Ovary (tissue), 3 donors: ENCODE results near the gene TMEM52B.

Experiments
- EP300 ChIP-seq: sonication (generic); formaldehyde crosslinking; IDR thresholded peaks from one replicate; pipeline ENCODE4 v1.6.1; 2017; ENCODE audit warnings: antibody characterized with exemption
- POLR2A ChIP-seq: fragments of 450-650 bp; IDR thresholded peaks from one replicate; pipeline ENCODE4 v1.6.1; 2017; ENCODE audit warnings: antibody characterized with exemption, mild to moderate bottlenecking, moderate library complexity
- TF ChIP-seq, protein P1 (sequence below), 3 donors: fragments of 450-650 bp in 2 of 3; fragments of 200-600 bp in 1 of 3; IDR thresholded peaks; one replicate each; pipeline versions ENCODE4 v1.5.1 to v1.8.0; 2016 to 2022; ENCODE audit warnings: antibody characterized with exemption in 3 of 3, mild to moderate bottlenecking in 1 of 3
- donor health status: DM: no; HTN: no; CAD: no.

DNA sequence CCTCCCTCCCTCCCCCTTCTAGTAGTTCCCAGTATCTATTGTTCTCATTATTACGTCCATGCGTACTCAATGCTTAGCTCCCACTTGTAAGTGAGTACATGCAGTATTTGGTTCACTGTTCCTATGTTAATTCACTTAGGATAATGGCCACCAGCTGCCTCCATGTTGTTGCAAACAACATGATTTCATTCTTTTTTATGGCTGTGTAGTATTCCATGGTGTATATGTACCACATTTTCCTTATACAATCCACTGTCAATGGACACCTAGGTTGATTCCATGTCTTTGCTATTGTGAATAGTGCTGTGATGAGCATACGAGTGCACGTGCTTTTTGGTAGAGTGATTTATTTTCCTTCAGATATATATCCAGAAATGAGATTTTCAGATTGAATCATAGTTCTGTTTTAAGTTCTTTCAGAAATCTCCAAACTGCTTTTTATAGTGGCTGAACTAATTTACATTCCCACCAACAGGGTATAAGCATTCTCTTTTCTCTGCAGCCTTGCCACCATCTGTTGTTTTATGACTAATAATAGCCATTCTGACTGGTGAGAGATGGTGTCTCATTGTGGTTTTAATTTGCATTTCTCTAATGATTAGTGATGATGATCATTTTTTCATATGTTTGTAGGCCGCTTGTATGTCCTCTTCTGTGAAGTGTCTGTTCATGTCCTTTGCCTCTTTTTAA lies 31.0 kb upstream of the TMEM52B start:
- TF ChIP-seq, protein P1, sequence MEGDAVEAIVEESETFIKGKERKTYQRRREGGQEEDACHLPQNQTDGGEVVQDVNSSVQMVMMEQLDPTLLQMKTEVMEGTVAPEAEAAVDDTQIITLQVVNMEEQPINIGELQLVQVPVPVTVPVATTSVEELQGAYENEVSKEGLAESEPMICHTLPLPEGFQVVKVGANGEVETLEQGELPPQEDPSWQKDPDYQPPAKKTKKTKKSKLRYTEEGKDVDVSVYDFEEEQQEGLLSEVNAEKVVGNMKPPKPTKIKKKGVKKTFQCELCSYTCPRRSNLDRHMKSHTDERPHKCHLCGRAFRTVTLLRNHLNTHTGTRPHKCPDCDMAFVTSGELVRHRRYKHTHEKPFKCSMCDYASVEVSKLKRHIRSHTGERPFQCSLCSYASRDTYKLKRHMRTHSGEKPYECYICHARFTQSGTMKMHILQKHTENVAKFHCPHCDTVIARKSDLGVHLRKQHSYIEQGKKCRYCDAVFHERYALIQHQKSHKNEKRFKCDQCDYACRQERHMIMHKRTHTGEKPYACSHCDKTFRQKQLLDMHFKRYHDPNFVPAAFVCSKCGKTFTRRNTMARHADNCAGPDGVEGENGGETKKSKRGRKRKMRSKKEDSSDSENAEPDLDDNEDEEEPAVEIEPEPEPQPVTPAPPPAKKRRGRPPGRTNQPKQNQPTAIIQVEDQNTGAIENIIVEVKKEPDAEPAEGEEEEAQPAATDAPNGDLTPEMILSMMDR (IDR thresholded peaks at IDR 0.05), result no peak
- TF ChIP-seq EP300 (no peak), POLR2A (no peak)
